ENCODE data around the gene TMEM45B. TPM values are rescaled to one million over a fixed set of nuclear protein-coding genes. Genes with fewer than 3 reads are reported as not detected.

Gene TMEM45B
- total and polyA plus RNA-seq, 12 donors = 0.11 TPM; not detected in 11

DNA sequence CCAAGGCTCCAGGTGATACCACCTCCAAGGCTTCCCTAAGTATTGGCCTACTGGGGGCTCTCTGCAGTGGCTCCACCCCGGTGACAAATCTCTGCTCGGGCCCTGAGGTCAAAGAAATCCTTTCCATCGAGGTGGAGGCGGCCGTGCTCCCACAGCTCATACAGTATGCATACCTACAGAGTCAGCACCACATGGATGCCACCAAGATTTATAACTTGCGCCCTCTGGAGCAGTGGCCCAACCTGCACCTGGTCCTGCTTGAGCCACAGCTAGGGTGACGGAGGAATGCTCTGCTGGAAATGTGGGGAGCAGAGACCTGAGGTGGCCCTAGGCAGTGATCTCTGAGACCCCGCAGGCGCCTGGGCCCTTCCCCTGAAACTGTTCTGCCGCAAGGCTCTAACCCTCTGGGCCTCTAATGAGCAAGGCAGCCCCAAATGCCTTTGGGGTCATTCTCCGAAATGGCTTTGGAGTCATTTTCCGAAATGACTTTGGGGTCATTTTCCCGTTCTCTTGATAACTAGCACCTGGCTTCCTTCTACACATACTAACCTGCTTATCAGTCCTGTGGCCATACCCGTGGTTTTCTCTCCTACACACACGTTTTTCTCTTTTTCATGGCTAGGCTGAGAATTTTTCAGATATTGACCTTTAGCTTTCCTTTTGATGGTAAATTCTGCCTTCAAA, 33.9 kb downstream of the TMEM45B start:
- WGBS, 2 donors = 90 to 92% methylated on average over 15 of the region's 15 CpGs
- DNase-seq = no peak

DNA sequence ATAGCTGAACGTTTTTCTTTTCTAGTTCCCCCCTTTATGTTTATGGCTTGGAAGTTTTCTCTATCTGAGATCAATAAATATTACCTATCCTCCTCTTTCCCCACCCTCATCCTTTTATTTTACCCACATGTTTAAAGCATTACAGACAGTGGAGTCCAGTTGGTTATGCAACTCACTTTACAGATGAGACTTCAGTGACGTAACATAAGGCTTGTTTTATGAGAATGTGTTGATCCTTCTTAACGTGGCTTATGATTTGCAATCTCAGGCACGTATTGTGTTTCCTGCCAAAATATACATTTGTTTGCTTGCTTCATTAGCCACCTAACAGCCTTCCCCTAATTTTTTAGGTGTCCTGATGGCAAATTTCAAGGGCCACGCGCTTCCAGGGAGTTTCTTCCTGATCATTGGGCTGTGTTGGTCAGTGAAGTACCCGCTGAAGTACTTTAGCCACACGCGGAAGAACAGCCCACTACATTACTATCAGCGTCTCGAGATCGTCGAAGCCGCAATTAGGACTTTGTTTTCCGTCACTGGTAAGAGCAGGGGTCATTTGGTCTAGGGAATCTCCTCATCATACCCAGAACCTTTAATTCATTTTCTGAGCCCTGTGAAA, 36.6 kb downstream of the TMEM45B start:
- intact Hi-C loops (cut with DNase I) = no loop called here
- DNase-seq = no peak
- no peak for ATAC-seq
- 82 to 89% methylated on average over 15 of the region's 15 CpGs for WGBS, 2 donors
- Histone ChIP-seq H3K27ac (no peak overlapping the region), H3K4me3 (no peak overlapping the region), H3K9me3 (no peaks in the 10 kb centered on the region), H3K27me3 (no peaks in the 10 kb centered on the region), H3K36me3 (no peaks in the 10 kb centered on the region), H3K4me1 (peaks cover 0 to 16% (median 9%) of the 10 kb centered on the region in 9 donors)
- TF ChIP-seq, protein P1, sequence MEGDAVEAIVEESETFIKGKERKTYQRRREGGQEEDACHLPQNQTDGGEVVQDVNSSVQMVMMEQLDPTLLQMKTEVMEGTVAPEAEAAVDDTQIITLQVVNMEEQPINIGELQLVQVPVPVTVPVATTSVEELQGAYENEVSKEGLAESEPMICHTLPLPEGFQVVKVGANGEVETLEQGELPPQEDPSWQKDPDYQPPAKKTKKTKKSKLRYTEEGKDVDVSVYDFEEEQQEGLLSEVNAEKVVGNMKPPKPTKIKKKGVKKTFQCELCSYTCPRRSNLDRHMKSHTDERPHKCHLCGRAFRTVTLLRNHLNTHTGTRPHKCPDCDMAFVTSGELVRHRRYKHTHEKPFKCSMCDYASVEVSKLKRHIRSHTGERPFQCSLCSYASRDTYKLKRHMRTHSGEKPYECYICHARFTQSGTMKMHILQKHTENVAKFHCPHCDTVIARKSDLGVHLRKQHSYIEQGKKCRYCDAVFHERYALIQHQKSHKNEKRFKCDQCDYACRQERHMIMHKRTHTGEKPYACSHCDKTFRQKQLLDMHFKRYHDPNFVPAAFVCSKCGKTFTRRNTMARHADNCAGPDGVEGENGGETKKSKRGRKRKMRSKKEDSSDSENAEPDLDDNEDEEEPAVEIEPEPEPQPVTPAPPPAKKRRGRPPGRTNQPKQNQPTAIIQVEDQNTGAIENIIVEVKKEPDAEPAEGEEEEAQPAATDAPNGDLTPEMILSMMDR (IDR thresholded peaks at IDR 0.05) = no peak

More for the DNA sequence above, 33.9 kb downstream of the TMEM45B start:
- no peak overlapping the region for H3K4me3 ChIP-seq
- ATAC-seq = no peak
- no peaks in the 10 kb centered on the region for H3K9me3 ChIP-seq
- TF ChIP-seq, protein P1 (IDR thresholded peaks at IDR 0.05) = no peak
- intact Hi-C loops (cut with DNase I) = no loop called here
- H3K27me3 ChIP-seq = no peaks in the 10 kb centered on the region
- no peaks in the 10 kb centered on the region for H3K36me3 ChIP-seq
- no peak overlapping the region for H3K27ac ChIP-seq
- peaks cover 0 to 16% (median 9%) of the 10 kb centered on the region in 9 donors for H3K4me1 ChIP-seq

DNA sequence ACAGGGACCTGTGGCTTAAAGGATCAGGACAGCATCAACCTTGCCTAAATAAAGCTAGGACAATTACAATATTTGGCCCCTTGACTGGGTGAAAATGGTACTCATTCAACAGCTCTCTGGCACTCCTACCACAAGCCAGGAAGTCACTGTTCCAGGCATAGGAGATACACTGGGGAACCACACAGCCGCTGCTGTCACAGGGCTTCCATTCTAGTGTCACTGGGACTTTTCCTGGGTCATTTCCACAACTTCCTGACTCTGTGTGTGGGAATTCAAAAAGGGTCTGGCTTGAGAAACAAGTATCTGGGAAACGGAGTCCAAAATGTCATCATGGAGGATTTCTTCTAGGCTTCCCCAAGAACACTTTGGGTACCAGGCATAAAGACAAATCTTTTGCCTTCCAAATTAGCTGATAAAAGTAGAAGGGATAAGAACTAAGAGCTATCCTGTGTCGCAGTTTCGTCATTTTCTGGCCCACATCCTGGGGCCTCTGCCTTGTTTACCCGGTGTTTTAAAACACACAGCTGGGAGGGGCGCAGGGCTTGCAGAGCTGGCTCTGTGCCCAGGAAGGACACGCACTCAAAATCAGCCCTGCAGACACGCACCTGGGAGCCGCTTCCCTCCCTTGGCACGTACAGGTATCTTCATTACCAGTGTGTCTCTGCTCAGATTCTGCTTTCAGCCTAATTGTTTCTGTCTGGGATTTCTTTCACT, 38.0 kb downstream of the TMEM45B start:
- TF ChIP-seq, protein P1 (IDR thresholded peaks at IDR 0.05) = no peak
- intact Hi-C loops (cut with DNase I) = no loop called here
- 12 to 25% methylated on average over 10 of the region's 10 CpGs for WGBS, 2 donors
- H3K9me3 ChIP-seq = no peaks in the 10 kb centered on the region
- peak overlapping the region in 2 of 10 donors; percentile 21 to 33 for H3K27ac ChIP-seq
- no peak overlapping the region for H3K4me3 ChIP-seq
- peaks cover 0 to 16% (median 9%) of the 10 kb centered on the region in 9 donors for H3K4me1 ChIP-seq
- peaks cover 0 to 8% (median 0%) of the 10 kb centered on the region in 9 donors for H3K36me3 ChIP-seq
- ATAC-seq (peak in 5 of 8 donors; percentile 39 to 56 (median 49)), DNase-seq (peak; percentile 17 to 22)
- no peaks in the 10 kb centered on the region for H3K27me3 ChIP-seq

DNA sequence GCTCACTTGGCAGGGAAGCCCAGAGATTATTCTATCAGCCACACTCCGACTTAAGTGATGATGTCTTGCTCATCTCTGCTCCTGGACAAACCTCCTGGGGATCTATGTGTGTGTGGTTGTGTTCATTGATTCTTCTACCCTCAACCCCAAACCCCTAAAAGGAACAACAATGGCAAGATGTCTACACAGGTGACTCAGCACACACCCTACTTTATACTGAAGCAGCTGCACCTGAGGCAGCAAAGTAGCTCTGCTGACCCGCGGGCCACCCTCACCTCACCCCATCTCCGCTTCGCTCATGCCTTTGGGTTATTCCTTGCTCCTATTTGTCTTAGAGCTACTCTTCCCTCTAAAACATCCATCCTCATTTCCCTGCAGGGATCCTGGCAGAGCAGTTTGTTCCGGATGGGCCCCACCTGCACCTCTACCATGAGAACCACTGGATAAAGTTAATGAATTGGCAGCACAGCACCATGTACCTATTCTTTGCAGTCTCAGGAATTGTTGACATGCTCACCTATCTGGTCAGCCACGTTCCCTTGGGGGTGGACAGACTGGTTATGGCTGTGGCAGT, 38.7 kb downstream of the TMEM45B start:
- no peaks in the 10 kb centered on the region for H3K9me3 ChIP-seq
- TF ChIP-seq, protein P1 (IDR thresholded peaks at IDR 0.05) = no peak
- intact Hi-C loops (cut with DNase I) = no loop called here
- 83 to 85% methylated on average over 7 of the region's 7 CpGs for WGBS, 2 donors
- no peaks in the 10 kb centered on the region for H3K27me3 ChIP-seq
- peaks cover 0 to 16% (median 9%) of the 10 kb centered on the region in 9 donors for H3K4me1 ChIP-seq
- peaks cover 0 to 15% (median 0%) of the 10 kb centered on the region in 9 donors for H3K36me3 ChIP-seq
- H3K27ac ChIP-seq = no peak overlapping the region
- H3K4me3 ChIP-seq = no peak overlapping the region
- peak in 1 of 8 donors; percentile 5 for ATAC-seq
- DNase-seq = no peak
